Measurements from ENCODE around the gene FAN1. TPM values are rescaled to one million over a fixed set of nuclear protein-coding genes. Genes with fewer than 3 reads are reported as not detected.
A peak's percentile ranks its signal among the peaks of the same experiment; 100 is the strongest.

Gene FAN1
- total and polyA plus RNA-seq, 2 of the 13 experiments (the other 11 are each of a cell fraction or from before 2014, with no cell fraction given): 10.8 to 20.1 TPM

DNA sequence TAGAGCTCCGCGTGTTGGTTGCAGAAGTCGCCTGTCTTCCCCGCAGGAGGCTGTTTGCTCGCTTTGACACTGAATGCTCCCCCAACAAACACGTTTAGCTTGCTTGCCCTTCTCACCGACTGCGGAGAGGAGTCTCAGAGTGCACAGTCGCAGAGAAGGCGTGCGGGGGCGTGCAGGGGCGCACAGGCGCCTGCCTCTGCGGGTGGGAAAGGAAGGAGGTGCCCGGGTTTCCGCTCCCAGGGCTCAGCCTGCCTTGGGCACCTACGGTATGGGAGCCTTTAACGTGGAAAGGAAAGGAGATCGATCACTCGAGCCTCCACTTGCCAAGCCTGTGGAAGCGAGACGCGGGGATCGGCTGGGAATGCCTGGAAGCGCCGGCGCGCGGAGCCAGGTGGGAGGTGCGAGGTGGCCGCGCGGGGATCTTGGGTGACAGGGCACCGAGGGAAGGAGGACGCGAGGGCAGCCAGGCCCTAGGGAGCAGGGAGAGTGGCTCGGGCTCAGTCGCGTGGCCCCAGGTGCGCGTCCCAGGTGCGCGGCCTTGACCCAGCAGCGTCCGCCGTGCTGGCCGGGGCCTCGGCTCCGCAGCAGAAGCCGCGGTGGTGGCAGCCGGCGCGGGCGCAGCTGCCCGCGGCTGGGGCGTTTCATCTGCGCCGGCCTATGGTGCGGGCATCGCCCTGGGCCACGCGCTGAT is at the start of gene FAN1 (continued):
- TF ChIP-seq, protein P1, sequence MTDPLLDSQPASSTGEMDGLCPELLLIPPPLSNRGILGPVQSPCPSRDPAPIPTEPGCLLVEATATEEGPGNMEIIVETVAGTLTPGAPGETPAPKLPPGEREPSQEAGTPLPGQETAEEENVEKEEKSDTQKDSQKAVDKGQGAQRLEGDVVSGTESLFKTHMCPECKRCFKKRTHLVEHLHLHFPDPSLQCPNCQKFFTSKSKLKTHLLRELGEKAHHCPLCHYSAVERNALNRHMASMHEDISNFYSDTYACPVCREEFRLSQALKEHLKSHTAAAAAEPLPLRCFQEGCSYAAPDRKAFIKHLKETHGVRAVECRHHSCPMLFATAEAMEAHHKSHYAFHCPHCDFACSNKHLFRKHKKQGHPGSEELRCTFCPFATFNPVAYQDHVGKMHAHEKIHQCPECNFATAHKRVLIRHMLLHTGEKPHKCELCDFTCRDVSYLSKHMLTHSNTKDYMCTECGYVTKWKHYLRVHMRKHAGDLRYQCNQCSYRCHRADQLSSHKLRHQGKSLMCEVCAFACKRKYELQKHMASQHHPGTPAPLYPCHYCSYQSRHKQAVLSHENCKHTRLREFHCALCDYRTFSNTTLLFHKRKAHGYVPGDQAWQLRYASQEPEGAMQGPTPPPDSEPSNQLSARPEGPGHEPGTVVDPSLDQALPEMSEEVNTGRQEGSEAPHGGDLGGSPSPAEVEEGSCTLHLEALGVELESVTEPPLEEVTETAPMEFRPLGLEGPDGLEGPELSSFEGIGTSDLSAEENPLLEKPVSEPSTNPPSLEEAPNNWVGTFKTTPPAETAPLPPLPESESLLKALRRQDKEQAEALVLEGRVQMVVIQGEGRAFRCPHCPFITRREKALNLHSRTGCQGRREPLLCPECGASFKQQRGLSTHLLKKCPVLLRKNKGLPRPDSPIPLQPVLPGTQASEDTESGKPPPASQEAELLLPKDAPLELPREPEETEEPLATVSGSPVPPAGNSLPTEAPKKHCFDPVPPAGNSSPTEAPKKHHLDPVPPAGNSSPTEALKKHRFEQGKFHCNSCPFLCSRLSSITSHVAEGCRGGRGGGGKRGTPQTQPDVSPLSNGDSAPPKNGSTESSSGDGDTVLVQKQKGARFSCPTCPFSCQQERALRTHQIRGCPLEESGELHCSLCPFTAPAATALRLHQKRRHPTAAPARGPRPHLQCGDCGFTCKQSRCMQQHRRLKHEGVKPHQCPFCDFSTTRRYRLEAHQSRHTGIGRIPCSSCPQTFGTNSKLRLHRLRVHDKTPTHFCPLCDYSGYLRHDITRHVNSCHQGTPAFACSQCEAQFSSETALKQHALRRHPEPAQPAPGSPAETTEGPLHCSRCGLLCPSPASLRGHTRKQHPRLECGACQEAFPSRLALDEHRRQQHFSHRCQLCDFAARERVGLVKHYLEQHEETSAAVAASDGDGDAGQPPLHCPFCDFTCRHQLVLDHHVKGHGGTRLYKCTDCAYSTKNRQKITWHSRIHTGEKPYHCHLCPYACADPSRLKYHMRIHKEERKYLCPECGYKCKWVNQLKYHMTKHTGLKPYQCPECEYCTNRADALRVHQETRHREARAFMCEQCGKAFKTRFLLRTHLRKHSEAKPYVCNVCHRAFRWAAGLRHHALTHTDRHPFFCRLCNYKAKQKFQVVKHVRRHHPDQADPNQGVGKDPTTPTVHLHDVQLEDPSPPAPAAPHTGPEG (CRISPR knock-in tag; IDR thresholded peaks at IDR 0.05): peak; percentile 62
- TF ChIP-seq KIAA2018 (CRISPR knock-in tag; IDR thresholded peaks at IDR 0.05; ENCODE audit: borderline replicate concordance) (0 out of 2 replicates have a peak, but pooled peaks have one; percentile 60), GLI4 (CRISPR knock-in tag; IDR thresholded peaks at IDR 0.05; ENCODE audit: borderline replicate concordance) (peak; percentile 75; the same call in 1 of the 2 replicates), RFX3 (CRISPR knock-in tag; IDR thresholded peaks at IDR 0.05) (no peak), ZNF432 (CRISPR knock-in tag; IDR thresholded peaks at IDR 0.05; ENCODE audit: borderline replicate concordance) (no peak), ZNF235 (CRISPR knock-in tag; IDR thresholded peaks at IDR 0.05; ENCODE audit: borderline replicate concordance) (peak; percentile 71; the same call in 1 of the 2 replicates), RBM39 (IDR thresholded peaks at IDR 0.05; ENCODE audit: low read depth, low read length, poor library complexity, severe bottlenecking) (peak; percentile 85), RFXANK (CRISPR knock-in tag; IDR thresholded peaks at IDR 0.05) (peak; percentile 30; the same call in 1 of the 2 replicates), PITX1 (CRISPR knock-in tag; IDR thresholded peaks at IDR 0.05) (peak; percentile 58; the same call in 1 of the 2 replicates), NCOA2 (CRISPR knock-in tag; IDR thresholded peaks at IDR 0.05) (peak; percentile 52), ZFP90 (CRISPR knock-in tag; IDR thresholded peaks at IDR 0.05; ENCODE audit: borderline replicate concordance) (peak; percentile 75), AGO2 (optimal IDR thresholded peaks at IDR 0.05; ENCODE audit: low read depth, low read length) (no peak), ZNF256 (CRISPR knock-in tag; conservative IDR thresholded peaks at IDR 0.05) (0 out of 2 replicates have a peak, but pooled peaks have one; percentile 33), POLR2G (IDR thresholded peaks at IDR 0.05; ENCODE audit: low read depth, low read length) (peak; percentile 84)
